ENCODE data around the gene PLCD1.
A peak's percentile ranks its signal among the peaks of the same experiment; 100 is the strongest.
"Not testable (repeated sequence)": the region's sequence is repeated elsewhere in the genome, so short reads cannot be mapped to it uniquely, and the experiment has no call there.

PLCD1 gene

DNA sequence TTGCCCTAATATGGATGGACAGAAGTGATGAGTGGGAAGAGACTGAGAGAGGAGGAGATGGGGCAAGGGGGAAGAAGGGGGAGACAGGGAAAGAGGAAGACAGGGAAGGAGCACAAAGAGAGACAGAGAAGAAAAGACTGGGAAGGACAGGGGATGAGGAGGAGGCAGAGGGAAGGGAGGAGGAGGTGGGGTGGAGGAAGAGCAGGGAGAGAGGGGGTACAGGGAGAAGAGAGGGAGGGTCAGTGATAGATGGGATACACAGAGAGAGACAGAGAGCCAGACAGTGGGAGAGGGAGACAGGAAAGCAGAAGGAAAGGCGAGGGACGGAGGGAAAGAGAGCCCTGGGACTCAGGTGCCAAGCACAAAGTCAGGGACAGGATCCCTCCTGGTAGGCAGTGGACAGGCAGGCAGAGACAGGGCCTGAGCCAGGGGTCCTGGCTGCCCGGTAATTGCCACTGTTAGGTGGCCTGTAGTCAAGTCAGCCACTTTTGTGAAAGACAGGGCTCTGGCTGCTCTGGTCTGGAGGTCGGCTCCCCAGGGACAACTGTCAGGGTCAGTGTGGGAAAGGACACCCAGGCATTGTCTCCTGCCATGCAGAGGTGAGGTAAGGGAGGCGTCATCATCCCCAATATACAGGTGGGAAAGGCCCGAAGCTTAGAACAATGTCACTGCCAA is 29.1 kb downstream of the PLCD1 start:
- DNase-seq (ENCODE audit: low read depth) = no peak

DNA sequence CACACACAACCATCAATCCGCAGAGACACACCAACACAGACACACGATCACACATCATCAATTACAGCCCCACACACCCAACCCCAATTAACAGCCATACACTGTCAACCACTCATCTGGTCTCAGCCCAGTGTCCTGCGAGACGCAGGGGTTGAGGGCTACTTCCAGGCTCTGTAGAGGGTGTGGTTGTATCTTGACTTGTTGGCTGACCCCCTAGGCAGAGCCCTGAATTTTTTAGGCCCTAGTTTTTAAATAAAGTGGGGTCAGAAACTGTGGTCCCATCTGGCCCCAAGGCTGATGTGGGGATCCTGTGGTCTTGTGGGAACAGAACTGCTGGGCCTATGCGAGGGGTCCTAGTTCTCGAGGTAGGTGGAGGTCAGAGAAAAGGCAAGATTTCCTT is 29.6 kb downstream of the PLCD1 start:
- DNase-seq (ENCODE audit: low read depth) = no peak

DNA sequence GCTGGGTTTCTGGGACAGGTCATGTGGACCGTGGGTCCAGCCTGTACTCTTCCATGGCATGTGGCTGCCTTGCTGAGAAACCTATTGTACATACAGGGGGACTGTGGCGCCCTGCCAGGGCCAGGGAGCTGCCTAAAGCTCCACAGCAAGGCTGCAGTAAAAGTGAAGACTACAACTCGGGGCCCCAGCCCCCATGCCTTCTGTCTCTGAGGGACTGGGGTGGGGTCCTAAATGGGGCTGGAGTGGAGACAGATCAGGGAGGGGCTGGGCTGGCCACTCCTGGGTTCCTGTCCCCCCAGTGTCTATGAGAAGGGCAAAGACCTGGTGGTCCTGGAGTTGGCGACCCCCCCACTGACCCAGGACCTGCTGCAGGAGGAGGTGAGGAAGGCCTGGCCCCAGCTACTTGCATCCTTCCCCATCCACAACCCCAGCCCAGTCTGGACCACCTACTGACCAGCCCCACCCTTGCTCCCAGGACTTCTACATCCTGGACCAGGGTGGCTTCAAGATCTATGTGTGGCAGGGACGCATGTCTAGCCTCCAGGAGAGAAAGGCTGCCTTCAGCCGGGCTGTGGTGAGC is 31.6 kb downstream of the PLCD1 start:
- DNase-seq (ENCODE audit: low read depth) = no peak

DNA sequence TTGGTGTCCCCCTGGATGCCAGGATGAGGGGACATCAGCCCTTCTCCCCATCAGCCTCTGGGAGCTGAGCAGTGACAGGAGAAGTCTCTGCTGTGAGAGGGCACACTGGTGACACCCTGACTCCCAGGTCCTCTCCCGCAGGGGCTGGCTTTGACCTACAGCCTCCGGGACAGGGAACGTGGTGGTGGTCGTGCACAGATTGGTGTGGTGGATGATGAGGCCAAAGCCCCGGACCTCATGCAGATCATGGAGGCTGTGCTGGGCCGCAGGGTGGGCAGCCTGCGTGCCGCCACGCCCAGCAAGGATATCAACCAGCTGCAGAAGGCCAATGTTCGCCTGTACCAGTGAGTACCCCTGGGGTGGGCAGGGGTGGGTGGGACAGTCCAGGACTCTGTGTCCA is 32.1 kb downstream of the PLCD1 start:
- DNase-seq (ENCODE audit: low read depth) = no peak

DNA sequence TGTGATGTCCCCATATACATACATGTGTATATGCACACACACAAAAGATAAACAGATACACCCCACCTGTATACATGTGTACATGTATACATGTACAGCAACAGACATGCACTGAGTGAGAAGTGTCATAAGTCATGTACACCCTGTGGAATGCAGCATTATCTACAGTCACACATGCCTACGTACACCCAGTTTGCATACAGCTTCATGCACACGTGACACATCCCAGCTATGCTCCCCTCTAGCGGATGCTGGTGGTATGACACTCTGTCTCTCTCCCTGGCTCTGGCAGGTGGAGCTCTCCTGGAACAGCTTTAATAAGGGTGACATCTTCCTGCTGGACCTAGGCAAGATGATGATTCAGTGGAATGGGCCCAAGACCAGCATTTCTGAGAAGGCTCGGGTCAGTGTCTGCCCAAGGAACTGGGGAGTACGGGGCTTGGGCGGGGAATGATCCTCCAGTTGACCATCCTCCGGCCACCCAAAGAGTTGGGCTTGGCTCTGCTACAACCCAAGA is 32.6 kb downstream of the PLCD1 start:
- peak; percentile 52 for DNase-seq (ENCODE audit: low read depth)

DNA sequence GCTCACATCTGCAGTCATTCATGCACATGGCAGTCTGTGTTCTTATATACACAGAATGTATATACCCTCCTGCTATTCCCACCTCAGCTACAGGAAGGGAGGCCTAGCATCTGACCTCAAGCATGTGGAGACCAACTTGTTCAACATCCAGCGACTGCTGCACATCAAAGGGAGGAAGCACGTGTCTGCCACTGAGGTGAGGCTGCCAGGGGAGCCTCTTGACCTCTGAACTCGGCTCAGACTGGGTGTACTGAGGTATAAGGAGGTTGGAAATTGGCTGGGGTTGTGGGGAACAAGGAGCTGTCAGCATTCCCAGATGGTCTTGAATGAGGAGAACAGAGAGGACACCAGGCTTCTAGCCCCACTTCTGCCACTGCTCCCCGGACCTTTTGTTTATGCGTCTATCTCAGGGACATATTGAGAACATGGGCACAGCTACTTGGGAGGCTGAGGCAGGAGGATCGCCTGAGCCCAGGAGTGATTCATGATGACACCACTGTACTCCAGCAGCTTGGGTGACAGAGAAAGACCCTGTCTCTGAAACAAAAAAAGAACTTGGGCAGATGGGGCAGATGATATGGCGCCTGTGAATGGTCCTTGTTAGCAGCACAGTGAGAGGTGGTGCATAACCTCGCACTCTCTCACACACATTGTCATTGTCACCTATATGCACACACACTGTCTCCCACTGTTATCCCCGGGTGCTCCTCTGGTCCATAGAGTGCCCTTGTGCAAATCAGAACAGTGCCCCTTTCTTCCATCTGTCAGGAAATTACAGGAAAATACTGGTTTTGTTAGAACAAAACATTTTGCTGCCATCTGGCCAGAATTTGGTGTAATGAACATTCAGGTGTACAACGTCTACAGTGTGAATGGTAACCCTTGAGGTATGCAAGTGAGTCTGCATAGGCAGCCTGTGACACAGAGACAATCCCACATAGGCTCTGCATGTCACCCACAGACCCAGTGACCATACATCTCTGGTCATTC is 33.5 kb downstream of the PLCD1 start:
- no peak for DNase-seq (ENCODE audit: low read depth)

DNA sequence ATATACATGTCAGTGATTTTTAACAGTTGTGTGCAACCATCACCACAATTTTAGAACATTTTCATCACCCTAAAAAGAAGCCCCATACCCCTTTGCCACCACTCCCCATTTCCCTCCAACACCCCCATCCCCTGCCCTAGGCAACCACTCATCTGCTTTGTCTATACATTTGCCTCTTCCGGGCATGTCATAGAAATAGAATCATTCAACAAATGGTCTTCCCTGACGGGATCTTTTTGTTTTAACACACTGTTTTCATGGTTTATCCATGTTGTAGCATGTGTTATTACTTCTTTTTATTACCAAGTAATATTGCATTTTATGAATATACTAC is 34.8 kb downstream of the PLCD1 start:
- DNase-seq (ENCODE audit: low read depth) = no peak

DNA sequence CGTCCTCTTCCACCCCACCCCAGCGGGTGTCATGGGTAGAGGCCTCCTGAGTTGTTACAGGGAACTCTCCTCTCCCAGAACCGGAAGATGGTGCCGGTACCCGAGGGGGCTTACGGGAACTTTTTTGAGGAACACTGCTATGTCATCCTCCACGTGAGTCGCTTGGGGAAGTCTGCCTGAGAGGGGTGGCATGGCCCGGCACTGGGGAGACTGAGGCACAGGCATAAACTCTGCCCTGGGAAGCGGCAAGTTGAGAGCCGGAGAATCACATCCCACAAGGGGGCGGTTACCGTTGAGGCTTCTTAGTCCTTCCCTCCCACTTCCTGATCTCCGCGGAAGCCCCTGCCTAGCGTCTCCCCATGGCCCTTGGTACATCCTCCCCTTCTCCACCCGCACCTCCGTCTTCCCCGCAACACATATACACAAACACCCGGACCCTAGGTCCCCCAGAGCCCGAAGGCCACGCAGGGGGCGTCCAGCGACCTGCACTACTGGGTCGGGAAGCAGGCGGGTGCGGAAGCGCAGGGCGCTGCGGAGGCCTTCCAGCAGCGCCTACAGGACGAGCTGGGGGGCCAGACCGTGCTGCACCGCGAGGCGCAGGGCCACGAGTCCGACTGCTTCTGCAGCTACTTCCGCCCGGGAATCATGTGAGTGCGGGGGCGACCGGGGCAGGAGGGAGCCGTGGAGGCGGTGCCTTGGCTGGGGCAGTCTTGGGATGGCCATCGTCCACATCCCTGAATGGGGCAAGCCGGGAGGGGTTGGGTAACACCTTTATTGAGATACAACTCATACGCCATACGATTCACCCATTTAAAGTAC is 35.4 kb downstream of the PLCD1 start:
- no peak for DNase-seq (ENCODE audit: low read depth)

DNA sequence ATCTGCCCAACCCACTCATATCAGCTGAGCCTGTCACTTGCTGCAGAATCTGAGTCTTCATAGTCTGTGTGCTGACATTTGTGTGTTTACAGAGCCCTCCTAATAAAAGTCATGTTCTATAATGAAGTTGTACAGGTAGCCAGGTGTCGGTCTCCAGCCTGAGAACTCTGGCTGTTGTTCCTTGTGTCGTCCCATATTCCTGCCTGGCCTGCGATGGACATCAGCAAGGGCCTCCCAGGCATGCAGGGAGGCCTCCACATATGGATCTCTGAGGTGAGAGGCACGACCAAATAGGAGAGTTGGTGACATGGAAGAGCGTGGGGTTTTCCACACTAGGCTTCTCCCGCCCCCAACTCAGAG is 36.0 kb downstream of the PLCD1 start:
- no peak for DNase-seq (ENCODE audit: low read depth)

DNA sequence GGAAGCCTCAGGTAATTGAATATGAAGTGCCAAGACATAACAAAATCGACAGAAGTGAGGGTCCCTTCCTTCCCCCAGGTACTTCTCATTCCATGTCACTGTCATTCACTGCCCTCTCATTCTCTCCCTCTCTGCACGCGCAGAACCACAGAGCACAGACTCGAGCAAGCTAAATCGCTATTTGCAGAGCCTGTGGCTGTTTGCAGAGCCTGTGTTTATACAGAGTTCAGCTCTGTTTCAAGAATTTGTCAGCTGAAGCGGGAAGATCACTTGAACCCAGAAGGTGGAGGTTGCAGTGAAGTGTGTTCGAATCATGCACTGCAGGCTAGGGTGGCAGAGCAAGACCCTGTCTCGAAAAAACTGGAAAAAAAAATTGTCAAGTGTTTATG is 36.4 kb downstream of the PLCD1 start:
- no peak for DNase-seq (ENCODE audit: low read depth)

DNA sequence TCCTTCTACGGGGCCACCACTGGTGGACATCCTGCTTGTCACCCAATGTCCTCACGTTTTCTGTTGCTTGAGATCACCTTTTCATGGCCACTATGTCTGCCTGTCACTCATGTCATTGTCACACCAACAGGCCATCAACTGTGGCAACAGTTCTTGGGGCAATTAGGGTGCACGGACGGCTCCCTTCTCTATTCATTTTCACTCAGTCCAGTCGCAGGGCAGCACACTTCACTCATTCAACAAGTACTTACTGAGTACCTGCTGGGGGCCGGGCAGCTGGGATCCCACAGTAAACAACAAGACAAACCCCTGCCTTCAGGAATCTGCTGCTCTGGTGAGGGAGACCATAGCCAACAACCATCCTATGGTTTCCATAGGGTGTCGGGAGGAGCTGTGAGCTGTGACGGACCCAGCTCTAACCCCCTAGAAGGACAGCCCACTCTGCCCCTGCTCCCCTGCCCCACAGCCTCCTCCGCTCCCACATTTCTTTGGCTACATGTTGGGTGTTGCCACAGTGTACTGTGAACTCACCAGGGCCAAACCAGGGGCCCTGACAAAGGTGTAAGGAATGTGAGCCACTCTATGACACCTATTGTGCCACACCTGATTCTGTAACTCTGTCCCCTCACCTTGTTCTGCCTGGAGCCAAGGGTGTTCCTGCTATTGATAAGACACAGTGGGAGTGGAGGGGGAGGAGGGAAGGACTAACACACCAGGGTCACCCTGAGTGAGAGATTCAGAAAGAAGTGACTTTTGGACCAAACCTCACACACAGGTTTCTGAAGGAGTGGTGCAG is 37.0 kb downstream of the PLCD1 start:
- DNase-seq (ENCODE audit: low read depth) = no peak

DNA sequence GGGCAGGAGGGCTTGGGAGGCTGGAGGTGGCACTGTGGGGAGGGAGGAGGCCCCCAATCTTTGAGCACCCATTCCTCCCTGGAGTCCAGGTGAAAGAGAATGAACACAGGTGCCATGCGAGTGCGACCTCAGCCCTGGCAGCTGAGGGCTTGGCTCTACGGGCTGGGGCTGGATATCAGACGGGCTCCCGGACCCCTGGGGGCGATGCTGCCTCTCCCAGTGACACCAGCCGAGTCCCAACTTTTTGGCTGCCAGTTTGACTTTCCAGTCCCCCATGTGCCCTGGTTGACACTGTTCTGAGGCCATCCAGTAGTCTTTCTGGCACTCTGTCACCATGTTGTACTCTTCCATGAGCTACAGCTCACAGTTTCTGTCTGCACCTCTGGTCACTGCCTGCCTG is 37.6 kb downstream of the PLCD1 start:
- no peak for DNase-seq (ENCODE audit: low read depth)

DNA sequence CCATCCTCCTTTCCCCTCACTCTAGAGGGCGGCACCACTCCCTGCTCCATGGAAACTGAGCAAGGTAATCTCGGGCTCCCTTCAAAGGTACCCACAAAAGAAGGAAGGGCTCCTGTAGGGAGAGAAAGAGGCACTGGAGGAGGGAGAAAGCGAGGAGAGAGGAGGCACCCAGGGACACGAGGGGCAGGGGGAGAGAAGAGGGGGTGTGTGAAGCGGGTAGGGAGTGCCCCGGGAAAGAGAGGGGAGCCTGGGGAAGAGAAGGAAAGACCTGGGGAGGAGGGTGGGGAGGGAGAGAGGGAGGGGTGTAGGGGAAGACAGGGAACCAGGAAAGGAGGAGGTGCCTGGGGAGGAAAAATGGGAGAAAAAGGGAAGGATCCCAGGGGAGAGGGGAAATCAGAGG is 38.3 kb downstream of the PLCD1 start:
- no peak for DNase-seq (ENCODE audit: low read depth)

DNA sequence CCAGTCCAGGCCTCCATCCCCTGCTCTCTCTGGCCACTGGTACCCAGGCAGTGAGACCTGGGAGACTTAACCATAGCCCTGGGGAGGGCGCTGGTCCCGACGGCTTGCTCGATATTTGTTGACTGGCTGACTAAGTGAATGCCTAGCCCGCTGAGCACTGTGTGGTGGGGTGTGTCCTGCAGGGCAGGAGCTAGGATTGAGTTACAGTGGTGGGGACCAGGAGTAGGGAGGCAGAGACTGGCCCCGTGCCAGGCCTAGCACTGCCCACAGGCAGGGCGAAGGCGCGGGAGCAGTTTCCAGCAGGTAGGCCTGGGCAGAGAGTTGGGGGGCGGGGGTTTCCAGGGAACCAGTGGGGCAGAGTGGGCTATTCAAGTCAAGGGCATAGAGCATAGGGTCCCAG is 38.9 kb downstream of the PLCD1 start, which contains the start of gene VILL:
TSS of gene VILL (plus strand) at position 260 of the 400 bp plus-strand sequence. CDS start 2,887 bp downstream, outside the sequence.
- no peak for DNase-seq (ENCODE audit: low read depth)

DNA sequence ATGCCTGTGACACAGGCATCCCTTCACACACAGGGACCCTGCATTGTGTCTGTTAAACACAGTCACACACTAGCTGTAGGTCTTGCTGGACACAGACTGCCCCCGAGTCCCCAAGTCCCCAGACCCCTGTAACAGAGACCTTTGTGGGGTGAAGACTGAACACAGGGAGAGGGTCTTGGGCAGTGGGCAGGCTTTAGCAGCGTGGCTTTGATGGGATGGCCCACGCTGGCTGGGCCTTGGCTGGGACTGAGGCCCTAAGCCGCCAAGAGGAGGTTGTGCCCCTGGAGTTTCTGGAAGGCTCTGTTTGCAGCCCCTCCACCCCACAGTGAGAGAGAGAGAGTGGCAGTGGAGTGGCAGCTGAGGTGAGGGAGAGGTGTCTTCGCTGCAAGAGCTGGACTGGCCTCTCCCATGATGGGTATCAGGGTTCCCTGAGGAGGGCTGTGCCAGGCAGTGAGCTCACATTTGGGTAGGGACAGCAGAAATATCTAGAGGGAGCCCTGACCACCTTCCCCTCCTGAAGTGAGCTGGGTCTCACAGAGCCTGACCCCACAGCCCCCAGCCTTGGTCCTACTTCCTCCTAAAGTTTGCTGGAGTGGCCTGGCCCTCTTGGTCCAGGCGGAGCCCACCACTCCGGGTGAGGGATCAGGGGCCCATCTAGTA is 39.5 kb downstream of the PLCD1 start:
- DNase-seq (ENCODE audit: low read depth) = no peak

DNA sequence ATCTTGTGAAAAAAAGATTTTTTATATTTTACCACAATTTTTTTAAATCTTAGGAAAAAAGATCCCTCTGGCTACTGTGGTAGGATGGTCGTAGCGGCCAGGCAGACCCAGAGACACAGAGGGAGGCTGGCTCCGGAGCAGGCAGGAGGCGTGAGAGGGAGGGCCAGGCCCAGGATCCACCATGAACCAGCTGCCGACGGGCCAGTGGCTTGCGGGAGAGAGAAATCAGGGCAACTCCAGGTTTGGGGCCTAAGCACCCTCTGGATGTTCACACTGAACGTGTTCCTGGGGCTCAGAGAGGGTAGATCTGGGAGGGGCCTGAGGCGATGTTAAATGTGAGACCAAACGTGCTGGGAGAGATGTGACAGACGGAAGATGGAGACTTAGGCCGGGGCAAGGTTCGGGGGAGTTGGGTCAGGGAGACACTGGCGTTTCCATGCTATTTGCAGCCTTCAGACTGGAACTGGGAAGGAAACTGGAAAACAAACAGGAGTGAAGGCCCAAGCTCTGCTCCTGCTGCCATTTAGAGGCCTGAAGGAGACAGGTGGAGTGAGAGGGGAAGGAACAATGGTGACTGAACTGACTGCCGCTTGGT is 40.4 kb downstream of the PLCD1 start:
- DNase-seq (ENCODE audit: low read depth) = no peak

DNA sequence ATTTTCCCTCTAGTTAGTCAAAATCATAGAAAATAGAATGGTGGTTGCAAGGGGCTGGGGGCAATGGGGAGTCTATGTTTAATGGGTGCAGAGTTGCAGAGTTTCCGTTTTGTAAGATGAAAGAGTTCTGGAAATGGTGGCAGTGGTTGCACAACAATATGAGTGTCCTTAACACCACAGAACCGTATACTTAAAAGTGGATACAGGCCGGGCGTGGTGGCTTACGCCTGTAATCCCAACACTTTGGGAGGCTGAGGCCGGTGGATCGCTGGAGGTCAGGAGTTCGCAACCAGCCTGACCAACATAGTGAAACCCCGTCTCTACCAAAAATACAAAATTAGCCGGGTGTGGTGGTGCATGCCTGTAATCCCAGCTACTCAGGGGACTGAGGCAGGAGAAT is 41.1 kb downstream of the PLCD1 start:
- not testable (repeated sequence) for DNase-seq (ENCODE audit: low read depth)

DNA sequence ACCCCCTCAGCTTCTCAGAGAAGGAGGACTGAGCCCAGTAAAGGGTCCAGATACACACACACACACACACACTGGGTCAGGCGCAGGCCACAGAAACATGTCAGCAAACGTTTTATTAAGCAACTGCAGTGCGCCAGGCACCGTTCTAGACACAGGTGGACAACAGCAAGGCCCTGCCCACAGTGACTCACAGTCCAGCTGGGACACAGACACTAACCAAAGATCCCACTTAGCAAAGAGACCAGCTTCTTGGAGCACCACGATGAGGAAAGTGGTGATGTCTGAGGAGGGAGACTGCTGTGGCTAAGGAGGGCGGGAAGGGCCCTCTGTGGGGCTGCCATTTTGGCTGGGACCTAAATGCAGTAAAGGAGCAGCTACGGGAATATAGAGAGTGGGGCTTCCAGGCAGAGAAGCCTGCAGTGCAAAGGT is 41.7 kb downstream of the PLCD1 start:
- DNase-seq (ENCODE audit: low read depth) = no peak

DNA sequence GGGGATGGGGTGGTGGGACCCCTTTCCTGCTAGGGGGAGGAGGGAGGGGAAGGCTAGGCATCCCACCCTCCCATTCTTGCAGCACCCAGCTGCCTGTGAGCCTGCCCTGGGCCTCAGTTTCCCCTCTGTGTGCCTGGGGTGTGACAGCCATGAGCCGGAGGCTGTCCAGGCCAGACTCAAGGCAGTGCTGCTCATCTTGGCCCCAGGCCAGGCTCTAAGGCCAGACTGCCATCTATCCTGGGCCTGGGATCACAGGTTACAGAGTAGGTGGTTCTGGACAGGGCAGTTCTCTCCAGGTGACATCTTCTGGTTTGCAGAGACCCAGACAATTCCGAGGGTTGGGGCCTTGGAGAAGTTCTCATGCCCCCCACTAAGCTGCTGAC is 42.1 kb downstream of the PLCD1 start:
- no peak for DNase-seq (ENCODE audit: low read depth)
